Lung (tissue), 12 donors: ENCODE results near the gene OR5K4. TPM values are rescaled to one million over a fixed set of nuclear protein-coding genes. Genes with fewer than 3 reads are reported as not detected.

Experiments used
- ATAC-seq: fragments of 200-7000 bp; cut with Tn5 transposase; one replicate; pipeline ENCODE4 v1.9.1; 2020; ENCODE audit warnings: moderate number of reproducible peaks; ENCODE audit not compliant: insufficient read depth, low FRiP score
- DNase-seq, 3 donors: peaks; one replicate each; pipeline ENCODE4 v3.0.0-alpha.2; 2013 to 2017
- H3K27ac ChIP-seq, 2 donors: one replicate each; pipeline ENCODE4 v1.5.1; 2013; ENCODE audit warnings: mild to moderate bottlenecking in 2 of 2, moderate library complexity in 2 of 2, control low read depth in 1 of 2, inconsistent platforms in 1 of 2, low read depth in 1 of 2, low read length in 1 of 2
- H3K27me3 ChIP-seq, 3 donors: one replicate each; pipeline ENCODE4 v1.5.1; 2013; ENCODE audit warnings: low read length in 2 of 3; ENCODE audit not compliant: control insufficient read depth in 3 of 3, insufficient read depth in 3 of 3
- H3K36me3 ChIP-seq, 4 donors: one replicate each; pipeline ENCODE4 v1.5.1; 2013; ENCODE audit warnings: low read length in 4 of 4, mild to moderate bottlenecking in 1 of 4, moderate library complexity in 1 of 4; ENCODE audit not compliant: control insufficient read depth in 4 of 4, insufficient read depth in 4 of 4
- H3K4me1 ChIP-seq, 5 donors: one replicate each; pipeline ENCODE4 v1.5.1; 2013; ENCODE audit warnings: low read length in 5 of 5, mild to moderate bottlenecking in 2 of 5, moderate library complexity in 1 of 5; ENCODE audit not compliant: control insufficient read depth in 5 of 5, insufficient read depth in 5 of 5
- H3K4me3 ChIP-seq: one replicate; pipeline ENCODE4 v1.5.1; 2013; ENCODE audit warnings: mild to moderate bottlenecking, control low read depth, moderate library complexity
- H3K9ac ChIP-seq, 2 donors: one replicate each; pipeline ENCODE4 v1.5.1; 2013; ENCODE audit warnings: low read length in 2 of 2, control low read depth in 1 of 2; ENCODE audit not compliant: insufficient read depth in 1 of 2
- H3K9me3 ChIP-seq, 4 donors: one replicate each; pipeline ENCODE4 v1.5.1; 2013; ENCODE audit warnings: low read length in 3 of 4, mild to moderate bottlenecking in 1 of 4, moderate library complexity in 1 of 4; ENCODE audit not compliant: control insufficient read depth in 4 of 4, insufficient read depth in 3 of 4
- WGBS, 2 donors: extraction: QIAGEN DNeasy Blood & Tissue Kit; methylation state at CpG; one replicate each; pipeline ENCODE4 v1.1.7; 2013; 5-methylcytosine and 5-hydroxymethylcytosine counted together
- polyA plus RNA-seq, 2 donors: library from polyadenylated mRNA; stranded (reverse); fragments of 200-250 nt; gene quantifications; one replicate each; pipeline ENCODE4 v1.2.1, GENCODE V29; 2013
- total RNA-seq, 2 donors: library from RNA; depleted of rRNA in 1 of 2; stranded (reverse); fragments of >200 nt in 1 of 2; gene quantifications; one replicate each; pipeline ENCODE4 v1.2.1, GENCODE V29; 2014 to 2021
- TF ChIP-seq, protein P1 (sequence below): IDR thresholded peaks from 2 replicates; pipeline ENCODE4 v1.5.1; 2012; ENCODE audit warnings: mild to moderate bottlenecking; ENCODE audit errors: control extremely low read depth, extremely low read depth
- donor health status: control.
- donor health status: control.
- donor health status: Bipolar disorder and iron deficiency.
- donor health status: healthy.
- donor health status: DM: yes; HTN: yes; CAD: no.

Gene OR5K4
- total and polyA plus RNA-seq, 4 donors: not detected

DNA sequence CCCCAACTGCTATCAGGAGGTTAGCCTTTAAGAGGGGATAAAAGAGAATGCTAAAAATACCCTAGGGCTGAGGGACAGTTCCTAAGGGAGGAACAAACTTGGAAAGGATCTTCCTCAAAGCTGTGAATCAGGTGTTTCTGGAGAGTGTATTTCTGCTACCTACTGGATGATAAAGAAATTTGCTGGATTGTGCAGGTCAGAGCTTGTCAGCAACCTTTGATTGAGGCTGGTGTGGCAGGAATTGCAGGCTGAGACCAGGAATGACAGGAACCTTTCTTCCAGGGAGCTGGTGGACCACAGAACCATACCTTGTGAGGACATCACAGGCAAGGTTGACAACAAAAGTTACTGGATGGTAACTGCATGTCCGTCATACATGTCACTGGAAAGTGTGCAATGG, 14.6 kb upstream of the OR5K4 start:
- H3K4me1 ChIP-seq: no peaks in the 10 kb centered on the region
- no peak overlapping the region for H3K4me3 ChIP-seq
- no peak overlapping the region for H3K9ac ChIP-seq
- TF ChIP-seq, protein P1, sequence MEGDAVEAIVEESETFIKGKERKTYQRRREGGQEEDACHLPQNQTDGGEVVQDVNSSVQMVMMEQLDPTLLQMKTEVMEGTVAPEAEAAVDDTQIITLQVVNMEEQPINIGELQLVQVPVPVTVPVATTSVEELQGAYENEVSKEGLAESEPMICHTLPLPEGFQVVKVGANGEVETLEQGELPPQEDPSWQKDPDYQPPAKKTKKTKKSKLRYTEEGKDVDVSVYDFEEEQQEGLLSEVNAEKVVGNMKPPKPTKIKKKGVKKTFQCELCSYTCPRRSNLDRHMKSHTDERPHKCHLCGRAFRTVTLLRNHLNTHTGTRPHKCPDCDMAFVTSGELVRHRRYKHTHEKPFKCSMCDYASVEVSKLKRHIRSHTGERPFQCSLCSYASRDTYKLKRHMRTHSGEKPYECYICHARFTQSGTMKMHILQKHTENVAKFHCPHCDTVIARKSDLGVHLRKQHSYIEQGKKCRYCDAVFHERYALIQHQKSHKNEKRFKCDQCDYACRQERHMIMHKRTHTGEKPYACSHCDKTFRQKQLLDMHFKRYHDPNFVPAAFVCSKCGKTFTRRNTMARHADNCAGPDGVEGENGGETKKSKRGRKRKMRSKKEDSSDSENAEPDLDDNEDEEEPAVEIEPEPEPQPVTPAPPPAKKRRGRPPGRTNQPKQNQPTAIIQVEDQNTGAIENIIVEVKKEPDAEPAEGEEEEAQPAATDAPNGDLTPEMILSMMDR: no peak
- H3K27ac ChIP-seq: no peak overlapping the region
- no peak for ATAC-seq
- no peaks in the 10 kb centered on the region for H3K36me3 ChIP-seq
- H3K27me3 ChIP-seq: no peaks in the 10 kb centered on the region
- DNase-seq: no peak
- WGBS, 2 donors: 77 to 93% methylated on average over 1 of the region's 1 CpG
- no peaks in the 10 kb centered on the region for H3K9me3 ChIP-seq

DNA sequence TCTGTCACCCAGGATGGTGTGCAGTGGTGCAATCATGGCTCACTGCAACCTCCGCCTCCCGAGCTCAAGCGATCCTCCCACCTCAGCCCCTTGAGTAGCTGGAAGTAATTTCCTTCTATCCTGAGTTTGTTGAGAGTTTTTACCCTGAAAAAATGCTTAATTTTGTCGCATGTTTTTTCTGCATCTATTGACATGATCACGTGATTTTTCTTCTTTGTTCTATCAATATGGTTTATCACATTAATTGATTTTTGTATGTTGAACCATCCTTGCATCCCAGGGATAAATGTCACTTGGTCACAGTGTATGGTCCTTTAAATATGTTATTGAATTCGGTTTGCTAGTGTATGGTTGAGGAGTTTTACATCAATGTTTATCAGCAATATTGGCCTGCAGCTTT, 11.9 kb upstream of the OR5K4 start:
- Histone ChIP-seq H3K36me3 (no peaks in the 10 kb centered on the region), H3K4me3 (no peak overlapping the region), H3K27ac (no peak overlapping the region), H3K4me1 (no peaks in the 10 kb centered on the region), H3K9me3 (no peaks in the 10 kb centered on the region), H3K27me3 (no peaks in the 10 kb centered on the region), H3K9ac (no peak overlapping the region)
- TF ChIP-seq, protein P1: no peak
- ATAC-seq (no peak), DNase-seq (no peak)
- 87 to 91% methylated on average over 6 of the region's 6 CpGs for WGBS, 2 donors

DNA sequence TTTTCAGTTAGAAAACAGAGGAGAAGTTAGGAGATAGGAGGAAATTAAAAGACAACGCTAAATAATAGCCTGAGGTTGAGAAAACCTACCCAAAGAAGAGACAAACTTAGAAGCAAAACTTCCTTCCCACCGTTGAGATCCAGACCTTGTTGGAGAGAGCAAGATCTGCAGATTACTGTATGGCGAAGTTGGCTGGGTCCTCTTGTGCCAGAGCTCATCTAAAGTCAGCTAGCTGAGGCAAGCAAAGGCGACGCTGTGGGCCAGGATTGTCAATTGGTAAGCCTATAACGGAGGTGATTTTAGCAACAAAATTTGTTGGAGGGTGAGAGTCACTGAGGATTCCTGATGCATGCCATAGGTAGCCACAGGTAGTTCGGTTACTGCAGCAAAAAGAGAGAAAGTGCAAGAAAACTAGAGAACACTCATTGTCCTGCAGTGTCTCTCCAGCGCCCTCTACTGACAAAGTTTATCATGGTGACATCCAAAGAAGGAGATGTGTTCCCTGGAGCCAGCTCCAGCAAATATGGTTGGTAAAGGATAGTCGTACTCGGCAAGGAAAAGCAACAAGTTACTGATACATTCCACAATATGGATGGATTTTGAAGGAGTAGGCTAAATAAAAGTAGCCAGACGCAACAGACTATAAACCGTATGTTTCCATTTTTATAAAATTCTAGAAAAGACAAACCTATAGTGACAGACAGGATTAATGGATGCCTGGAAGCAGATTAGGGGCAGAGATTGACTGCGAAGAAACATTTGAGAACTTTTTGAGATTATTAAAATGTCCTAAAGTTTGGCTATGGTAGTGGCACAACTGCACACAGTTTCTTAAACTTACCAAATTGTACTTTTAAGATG, 9.8 kb upstream of the OR5K4 start:
- Histone ChIP-seq H3K27ac (no peak overlapping the region), H3K9me3 (no peaks in the 10 kb centered on the region), H3K4me3 (no peak overlapping the region), H3K4me1 (no peaks in the 10 kb centered on the region), H3K27me3 (no peaks in the 10 kb centered on the region), H3K36me3 (no peaks in the 10 kb centered on the region), H3K9ac (no peak overlapping the region)
- TF ChIP-seq, protein P1: peak; percentile 10
- DNase-seq (peak; percentile 27 to 57 (median 49)), ATAC-seq (no peak)
- WGBS, 2 donors: 60 to 67% methylated on average over 13 of the region's 13 CpGs
